ENCODE data around the gene FSTL1. TPM values are rescaled to one million over a fixed set of nuclear protein-coding genes. Genes with fewer than 3 reads are reported as not detected.

FSTL1 gene
- total RNA-seq, 1 experiment from 2014 or later, result 20.7 TPM

DNA sequence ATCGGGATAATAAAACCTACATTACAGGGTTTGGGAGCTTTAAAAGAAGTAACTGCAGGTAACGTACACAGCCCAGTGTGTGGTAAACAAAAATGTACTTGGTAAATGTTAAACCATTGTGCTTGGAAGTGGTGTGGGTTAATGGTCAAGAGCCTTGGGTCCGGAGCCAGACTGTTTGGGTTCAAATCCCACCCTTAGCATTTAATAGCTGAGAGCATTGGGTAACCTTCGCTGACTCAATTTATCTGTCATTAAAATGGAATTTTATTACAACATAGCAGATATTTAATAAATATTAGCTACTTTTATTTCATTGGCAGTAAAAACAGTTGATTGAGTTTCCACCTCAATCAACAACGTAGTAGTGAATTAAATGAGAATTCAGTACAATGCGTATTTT is 1.5 kb downstream of the FSTL1 start:
- no peaks in the 10 kb centered on the region for H3K9me2 ChIP-seq (ENCODE audit: insufficient read depth)
- ATAC-seq (no peak), DNase-seq (ENCODE audit: low read depth, low spot score) (no peak)
- POLR2A ChIA-PET, result no interaction called here
- no peaks in the 10 kb centered on the region for H3K9me3 ChIP-seq (ENCODE audit: control insufficient read depth in 1 of 2, insufficient read depth in 1 of 2, low read depth in 1 of 2, low read length in 2 of 2)
- H4K20me1 ChIP-seq (ENCODE audit: insufficient read depth), result no peaks in the 10 kb centered on the region
- RAD21 ChIA-PET (ENCODE audit: low non-redundant PET in 1 of 2, low total read pairs in 2 of 2, uncharacterized antibody in 2 of 2, unreplicated experiment in 2 of 2), result no interaction called here
- no peaks in the 10 kb centered on the region for H3K36me3 ChIP-seq (ENCODE audit: control insufficient read depth in 1 of 2, insufficient read depth in 2 of 2, low read length in 2 of 2)
- intact Hi-C loops (cut with micrococcal nuclease), result no loop called here
- CTCF ChIA-PET, result no interaction called here
- H3K4me1 ChIP-seq (ENCODE audit: control insufficient read depth in 1 of 2, insufficient read depth in 2 of 2, low read length in 2 of 2), result peaks cover 0 to 16% of the 10 kb centered on the region in 2 experiments; a peak in 2 of 4 replicates
- no peaks in the 10 kb centered on the region for H3K79me2 ChIP-seq (ENCODE audit: insufficient read depth, low read length)
- H3K4me3 ChIP-seq (replicated peaks in 1 of 2; ENCODE audit: low read depth in 1 of 2, low read length in 2 of 2), result no peak overlapping the region; a peak in 1 of 4 replicates
- BruUV-seq (replicated peaks), result no TSS peak
- TF ChIP-seq CEBPB (IDR thresholded peaks at IDR 0.05; ENCODE audit: low read depth), result 0 out of 2 replicates have a peak, but pooled peaks have one; percentile 27
- no peak for TF ChIP-seq TCF7L2 (IDR thresholded peaks at IDR 0.05; ENCODE audit: borderline replicate concordance, extremely low read depth, insufficient read depth, insufficient read length)
- peak overlapping the region; percentile 67; the same call in 1 of the 2 replicates for H3K9ac ChIP-seq (ENCODE audit: low read length)
- no peak overlapping the region for H3K27ac ChIP-seq (ENCODE audit: low read depth, low read length)
- H3K27me3 ChIP-seq (ENCODE audit: insufficient read depth, low read length), result no peaks in the 10 kb centered on the region
- H2AFZ ChIP-seq (ENCODE audit: low read depth, low read length, poor library complexity, severe bottlenecking), result no peak overlapping the region
- H3K4me2 ChIP-seq (ENCODE audit: low read length), result peak overlapping the region; percentile 76

DNA sequence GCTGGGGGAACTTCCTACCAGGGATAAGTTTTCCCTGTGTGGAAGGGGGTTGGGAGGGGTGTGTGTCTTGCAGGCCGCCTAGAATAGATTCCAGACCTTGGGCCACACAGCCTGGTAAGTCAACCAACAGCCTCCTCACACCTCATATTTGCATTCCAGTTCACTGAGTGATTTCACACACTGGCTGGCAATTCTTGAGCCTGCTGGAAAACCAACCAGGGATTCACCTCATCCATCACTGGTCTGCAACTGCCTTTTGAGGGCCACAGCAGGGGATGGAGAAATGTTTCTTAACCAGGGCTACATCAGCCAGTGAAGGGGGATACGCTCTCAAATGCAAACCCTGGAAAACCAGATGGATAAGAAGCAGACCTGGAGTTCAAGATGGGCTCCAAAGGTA is 2.0 kb downstream of the FSTL1 start:
- ATAC-seq, result no peak
- POLR2A ChIA-PET, result no interaction called here
- Histone ChIP-seq H3K79me2 (ENCODE audit: insufficient read depth, low read length) (no peaks in the 10 kb centered on the region), H4K20me1 (ENCODE audit: insufficient read depth) (no peaks in the 10 kb centered on the region), H3K9ac (ENCODE audit: low read length) (no peak overlapping the region), H3K4me1 (ENCODE audit: control insufficient read depth in 1 of 2, insufficient read depth in 2 of 2, low read length in 2 of 2) (peaks cover 0 to 16% of the 10 kb centered on the region in 2 experiments; a peak in 2 of 4 replicates), H3K27me3 (ENCODE audit: insufficient read depth, low read length) (no peaks in the 10 kb centered on the region), H3K4me2 (ENCODE audit: low read length) (peak overlapping the region; percentile 76; the same call in 1 of the 2 replicates), H3K27ac (ENCODE audit: low read depth, low read length) (no peak overlapping the region), H3K4me3 (replicated peaks in 1 of 2; ENCODE audit: low read depth in 1 of 2, low read length in 2 of 2) (no peak overlapping the region), H3K36me3 (ENCODE audit: control insufficient read depth in 1 of 2, insufficient read depth in 2 of 2, low read length in 2 of 2) (no peaks in the 10 kb centered on the region), H3K9me2 (ENCODE audit: insufficient read depth) (no peaks in the 10 kb centered on the region), H2AFZ (ENCODE audit: low read depth, low read length, poor library complexity, severe bottlenecking) (no peak overlapping the region), H3K9me3 (ENCODE audit: control insufficient read depth in 1 of 2, insufficient read depth in 1 of 2, low read depth in 1 of 2, low read length in 2 of 2) (no peaks in the 10 kb centered on the region)
- BruUV-seq (replicated peaks), result no TSS peak
- no peak for DNase-seq (ENCODE audit: low read depth, low spot score)
- CTCF ChIA-PET, result no interaction called here
- RAD21 ChIA-PET (ENCODE audit: low non-redundant PET in 1 of 2, low total read pairs in 2 of 2, uncharacterized antibody in 2 of 2, unreplicated experiment in 2 of 2), result no interaction called here
- intact Hi-C loops (cut with micrococcal nuclease), result no loop called here
- TF ChIP-seq SRF (IDR thresholded peaks at IDR 0.05; ENCODE audit: low read depth), result no peak
- TF ChIP-seq, protein P1, sequence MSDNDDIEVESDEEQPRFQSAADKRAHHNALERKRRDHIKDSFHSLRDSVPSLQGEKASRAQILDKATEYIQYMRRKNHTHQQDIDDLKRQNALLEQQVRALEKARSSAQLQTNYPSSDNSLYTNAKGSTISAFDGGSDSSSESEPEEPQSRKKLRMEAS (IDR thresholded peaks at IDR 0.05), result no peak

Data from HCT116 (cell line).